ENCODE data around the gene CSN1S1.
"Not testable (repeated sequence)": the region's sequence is repeated elsewhere in the genome, so short reads cannot be mapped to it uniquely, and the experiment has no call there.

CSN1S1 gene, protein sequence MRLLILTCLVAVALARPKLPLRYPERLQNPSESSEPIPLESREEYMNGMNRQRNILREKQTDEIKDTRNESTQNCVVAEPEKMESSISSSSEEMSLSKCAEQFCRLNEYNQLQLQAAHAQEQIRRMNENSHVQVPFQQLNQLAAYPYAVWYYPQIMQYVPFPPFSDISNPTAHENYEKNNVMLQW

DNA sequence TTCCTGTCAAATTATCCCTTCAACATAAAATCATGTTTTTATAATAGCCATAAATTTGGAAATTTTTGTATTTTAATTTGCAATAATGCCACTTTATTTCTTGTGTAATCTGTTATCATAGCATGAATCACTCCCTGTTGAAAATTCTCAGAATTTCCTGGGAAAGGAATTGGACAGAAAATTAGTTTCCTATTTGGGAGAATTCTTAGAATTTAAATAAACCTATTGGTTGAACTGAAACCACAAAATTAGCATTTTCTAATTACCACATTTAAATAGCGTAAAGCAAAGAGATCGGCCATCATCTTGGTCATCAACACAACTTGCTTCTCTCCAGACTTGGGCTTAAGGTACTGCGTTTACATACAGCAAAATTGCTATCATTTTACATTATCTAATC lies at the start of gene CSN1S1:
CSN1S1 (plus strand) TSS at position 301 of the 400 bp plus-strand sequence. CDS start 1,488 bp downstream, outside the sequence.
- no peak for DNase-seq (ENCODE audit: low spot score in 2 of 2)
- H3K9me3 ChIP-seq, result no peaks in the 10 kb centered on the region
- in situ Hi-C loops (cut with MboI; ENCODE audit: low sequenced_read_pairs), result no loop called here
- no peaks in the 10 kb centered on the region for H3K4me1 ChIP-seq
- no peak within 1 kb of the TSS for H3K4me3 ChIP-seq
- no peaks in the 10 kb centered on the region for H3K36me3 ChIP-seq (replicated peaks)
- H3K27me3 ChIP-seq (ENCODE audit: low read depth), result no peaks in the 10 kb centered on the region

DNA sequence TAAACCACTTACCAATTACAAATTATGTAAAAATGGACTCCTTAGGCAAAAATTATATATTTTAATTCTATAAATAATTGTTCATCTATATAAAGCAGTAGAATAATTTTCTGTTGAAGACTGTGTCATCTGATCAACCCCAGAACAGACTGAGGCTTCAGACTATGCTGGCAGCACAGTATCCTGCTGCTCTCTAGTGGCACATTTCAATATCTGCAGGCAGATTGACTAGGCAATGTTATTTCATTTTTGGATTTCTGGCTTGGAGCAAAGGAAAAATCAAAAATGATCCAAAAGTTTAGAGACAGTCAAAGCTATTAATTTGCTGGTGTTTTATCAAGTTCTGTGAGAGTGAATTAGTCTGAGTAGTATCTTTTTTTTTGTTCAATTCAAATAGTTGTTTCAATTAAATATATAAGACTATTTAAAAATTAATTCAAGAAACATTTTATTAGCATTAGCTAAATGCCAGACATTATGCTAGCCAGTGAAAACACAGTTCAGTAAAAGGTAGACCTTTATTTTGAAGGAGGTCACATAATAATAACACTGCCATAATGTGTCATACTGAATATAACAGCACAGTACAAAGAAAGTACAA lies 49.6 kb upstream of the CSN1S1 start:
- Histone ChIP-seq H3K36me3 (replicated peaks) (no peaks in the 10 kb centered on the region), H3K27me3 (ENCODE audit: low read depth) (no peaks in the 10 kb centered on the region), H3K4me1 (no peaks in the 10 kb centered on the region), H3K9me3 (no peaks in the 10 kb centered on the region; the same call in 1 of the 2 replicates), H3K4me3 (no peak overlapping the region)
- DNase-seq (ENCODE audit: low spot score in 2 of 2), result peak; percentile 24 to 50
- in situ Hi-C loops (cut with MboI; ENCODE audit: low sequenced_read_pairs), result loop anchor here (25.0 kb wide), 2 partner anchors 194 to 656 kb away; no protein-coding TSS in a partner anchor

DNA sequence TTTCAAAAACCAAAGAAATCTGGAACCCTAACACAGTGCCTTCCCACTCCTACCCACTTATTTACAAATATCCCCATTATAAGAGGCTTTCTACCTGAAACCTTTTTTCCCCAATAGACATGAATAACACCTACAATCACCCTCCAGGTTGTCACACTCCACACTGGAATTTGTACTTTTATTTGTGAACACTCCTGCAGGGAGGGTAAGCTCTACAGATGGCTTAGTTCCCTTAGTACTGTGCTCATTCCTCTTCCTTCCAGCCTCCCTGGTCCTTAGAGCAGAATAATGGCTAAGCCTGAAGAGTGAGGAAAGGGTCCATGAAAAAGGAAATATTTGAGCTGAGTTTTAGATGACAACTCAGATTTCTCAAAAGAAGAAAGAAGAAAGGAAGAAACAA lies 48.7 kb upstream of the CSN1S1 start:
- H3K36me3 ChIP-seq (replicated peaks), result no peaks in the 10 kb centered on the region
- in situ Hi-C loops (cut with MboI; ENCODE audit: low sequenced_read_pairs), result loop anchor here (25.0 kb wide), 2 partner anchors 195 to 655 kb away; no protein-coding TSS in a partner anchor
- H3K27me3 ChIP-seq (ENCODE audit: low read depth), result no peaks in the 10 kb centered on the region
- H3K9me3 ChIP-seq, result no peaks in the 10 kb centered on the region; the same call in 1 of the 2 replicates
- H3K4me1 ChIP-seq, result no peaks in the 10 kb centered on the region
- no peak overlapping the region for H3K4me3 ChIP-seq
- no peak for DNase-seq (ENCODE audit: low spot score in 2 of 2)

DNA sequence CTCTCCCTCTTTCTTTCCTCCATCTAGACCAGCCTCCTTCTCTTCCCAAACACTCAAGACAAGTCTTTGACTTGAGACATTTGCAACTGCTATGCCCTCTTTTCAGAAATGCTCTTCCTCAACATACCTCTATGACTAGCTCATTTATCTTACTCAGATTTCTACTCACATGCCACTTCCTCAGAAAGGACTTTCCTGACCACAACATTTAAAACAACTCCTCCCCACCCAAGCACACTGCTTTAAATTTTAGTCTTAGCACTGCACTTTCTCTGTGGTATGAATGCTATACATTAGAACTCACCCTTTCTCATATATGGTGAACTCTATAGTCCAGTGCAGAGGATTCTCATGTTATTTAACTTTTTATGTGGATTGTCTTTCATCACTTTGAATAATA lies 42.5 kb upstream of the CSN1S1 start:
- H3K4me3 ChIP-seq, result no peak overlapping the region
- H3K27me3 ChIP-seq (ENCODE audit: low read depth), result no peaks in the 10 kb centered on the region
- in situ Hi-C loops (cut with MboI; ENCODE audit: low sequenced_read_pairs), result loop anchor here (25.0 kb wide), 2 partner anchors 201 to 649 kb away; no protein-coding TSS in a partner anchor
- no peaks in the 10 kb centered on the region; the same call in 1 of the 2 replicates for H3K9me3 ChIP-seq
- DNase-seq (ENCODE audit: low spot score in 2 of 2), result no peak
- H3K4me1 ChIP-seq, result no peaks in the 10 kb centered on the region
- H3K36me3 ChIP-seq (replicated peaks), result no peaks in the 10 kb centered on the region

DNA sequence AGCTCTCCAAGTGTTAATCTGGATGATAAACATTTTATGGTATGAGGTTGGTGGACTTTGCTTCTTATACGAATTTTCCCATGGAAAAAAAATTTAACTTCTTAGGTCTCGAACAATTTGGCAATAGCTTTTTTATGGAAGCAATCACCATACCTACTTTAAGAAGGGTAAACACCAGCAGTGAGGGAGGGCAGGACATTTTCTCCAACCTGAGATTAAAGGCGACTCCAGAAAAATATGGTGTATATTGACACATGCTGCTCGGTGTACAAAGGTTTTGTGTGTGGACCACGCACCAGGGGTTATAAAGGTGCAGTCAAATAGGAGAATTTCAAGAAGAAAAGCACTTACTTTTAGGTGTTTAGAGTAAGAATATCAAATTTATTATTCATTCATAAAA lies 36.7 kb upstream of the CSN1S1 start:
- Histone ChIP-seq H3K9me3 (no peaks in the 10 kb centered on the region), H3K4me3 (no peak overlapping the region), H3K27me3 (ENCODE audit: low read depth) (0 out of 2 replicates have a peak, but pooled peaks cover 3% of the 10 kb centered on the region), H3K36me3 (replicated peaks) (no peaks in the 10 kb centered on the region), H3K4me1 (no peaks in the 10 kb centered on the region)
- DNase-seq (ENCODE audit: low spot score in 2 of 2), result no peak
- in situ Hi-C loops (cut with MboI; ENCODE audit: low sequenced_read_pairs), result loop anchor here (25.0 kb wide), 2 partner anchors 207 to 643 kb away; no protein-coding TSS in a partner anchor

DNA sequence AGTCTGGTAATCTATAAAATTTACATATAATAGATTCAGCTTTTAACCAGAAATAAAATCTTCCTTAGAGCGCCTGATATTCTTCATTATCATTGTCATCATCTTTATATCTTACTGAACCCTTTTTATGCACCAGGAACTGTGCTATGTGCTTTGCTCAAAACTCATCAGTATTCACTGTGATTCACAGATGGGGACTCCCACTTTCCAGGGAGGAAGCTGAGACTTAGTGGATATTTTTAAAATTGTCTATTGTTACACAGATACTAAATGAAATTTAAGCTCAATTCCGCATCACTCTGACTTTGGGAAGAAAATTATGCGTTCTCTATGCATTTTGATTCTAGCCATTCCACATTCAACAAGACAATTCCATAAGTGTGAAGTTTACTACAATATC lies 36.1 kb upstream of the CSN1S1 start:
- no peak for DNase-seq (ENCODE audit: low spot score in 2 of 2)
- H3K4me1 ChIP-seq, result no peaks in the 10 kb centered on the region
- H3K9me3 ChIP-seq, result no peaks in the 10 kb centered on the region
- H3K4me3 ChIP-seq, result no peak overlapping the region
- no peaks in the 10 kb centered on the region for H3K36me3 ChIP-seq (replicated peaks)
- in situ Hi-C loops (cut with MboI; ENCODE audit: low sequenced_read_pairs), result loop anchor here (25.0 kb wide), 2 partner anchors 207 to 643 kb away; no protein-coding TSS in a partner anchor
- 0 out of 2 replicates have a peak, but pooled peaks cover 3% of the 10 kb centered on the region for H3K27me3 ChIP-seq (ENCODE audit: low read depth)

DNA sequence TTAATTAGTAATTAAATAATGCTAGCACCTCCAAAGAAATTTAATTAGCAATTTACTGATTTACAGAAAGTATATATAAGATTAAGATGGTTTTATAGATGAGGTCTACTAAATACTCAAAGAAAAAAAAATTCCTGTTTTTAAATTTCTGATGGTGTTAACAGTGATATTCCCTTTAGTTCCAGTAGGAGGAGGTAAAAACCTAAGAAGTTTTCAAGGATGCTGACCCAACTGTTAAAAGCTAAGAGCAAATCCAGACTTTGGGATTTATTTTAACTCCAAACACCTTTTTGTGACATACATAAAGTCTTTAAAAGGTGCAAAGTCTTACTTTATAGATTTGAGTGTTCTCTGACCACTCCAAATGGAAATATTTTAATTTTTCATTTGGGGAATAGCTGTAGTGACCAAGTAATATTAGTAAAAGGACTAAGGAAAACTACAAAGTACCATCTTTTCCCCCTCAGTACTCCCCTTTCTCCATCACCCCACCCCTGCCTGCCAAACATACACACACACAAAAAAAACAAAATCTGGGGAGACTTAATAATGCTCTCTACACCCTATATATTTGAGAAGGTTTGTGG lies 34.2 kb upstream of the CSN1S1 start:
- in situ Hi-C loops (cut with MboI; ENCODE audit: low sequenced_read_pairs), result loop anchor here (25.0 kb wide), 2 partner anchors 209 to 641 kb away; no protein-coding TSS in a partner anchor

DNA sequence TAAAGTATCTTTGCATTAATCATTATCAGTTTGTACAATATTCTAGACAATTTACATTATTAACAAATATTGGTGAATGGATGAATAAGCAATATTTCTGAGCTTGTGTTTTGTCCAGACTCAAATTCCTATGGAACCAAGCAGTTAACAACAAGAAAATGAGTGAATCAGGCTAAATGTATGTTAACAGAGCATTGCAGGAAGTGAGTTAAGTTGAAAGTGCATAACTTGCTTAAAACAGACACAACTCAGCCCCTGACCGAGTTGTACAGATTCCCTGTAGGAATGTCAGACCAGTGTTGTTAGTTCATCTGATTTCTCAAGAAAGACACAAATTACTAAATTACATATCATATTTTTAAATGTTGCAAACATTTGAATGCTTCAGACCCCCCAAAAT lies 23.7 kb upstream of the CSN1S1 start:
- no peaks in the 10 kb centered on the region for H3K4me1 ChIP-seq

More for the DNA sequence above, 34.2 kb upstream of the CSN1S1 start:
- Histone ChIP-seq H3K4me3 (no peak overlapping the region), H3K36me3 (replicated peaks) (no peaks in the 10 kb centered on the region), H3K4me1 (no peaks in the 10 kb centered on the region), H3K27me3 (ENCODE audit: low read depth) (0 out of 2 replicates have a peak, but pooled peaks cover 3% of the 10 kb centered on the region), H3K9me3 (no peaks in the 10 kb centered on the region)
- DNase-seq (ENCODE audit: low spot score in 2 of 2), result peak in 1 of 2 experiments; percentile 4

DNA sequence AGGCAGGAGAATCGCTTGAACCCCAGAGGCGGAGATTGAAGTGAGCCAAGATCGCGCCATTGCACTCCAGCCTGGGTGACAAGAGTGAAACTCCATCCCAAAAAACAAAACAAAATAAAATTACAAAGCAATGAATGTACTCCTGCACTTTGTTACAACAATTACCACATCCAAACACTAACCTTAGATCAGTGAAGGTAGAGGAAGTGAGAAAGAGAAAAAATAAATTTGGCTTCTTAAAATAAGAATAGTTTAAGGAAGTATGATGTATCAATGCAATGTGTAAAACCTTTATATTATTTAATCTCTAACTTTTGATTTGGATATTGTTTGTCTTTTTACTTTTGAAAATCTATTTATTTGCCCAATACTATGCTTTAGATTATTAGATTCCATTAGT lies 21.7 kb upstream of the CSN1S1 start:
- no peaks in the 10 kb centered on the region for H3K9me3 ChIP-seq
- H3K36me3 ChIP-seq (replicated peaks), result no peaks in the 10 kb centered on the region
- no peaks in the 10 kb centered on the region for H3K4me1 ChIP-seq
- H3K27me3 ChIP-seq (ENCODE audit: low read depth), result no peaks in the 10 kb centered on the region
- H3K4me3 ChIP-seq, result no peak overlapping the region
- in situ Hi-C loops (cut with MboI; ENCODE audit: low sequenced_read_pairs), result loop anchor here (25.0 kb wide), 1 partner anchor 278 kb away; the partner anchor contains the start of gene ODAM
- no peak for DNase-seq (ENCODE audit: low spot score in 2 of 2)

More for the DNA sequence above, 23.7 kb upstream of the CSN1S1 start:
- in situ Hi-C loops (cut with MboI; ENCODE audit: low sequenced_read_pairs), result loop anchor here (25.0 kb wide), 1 partner anchor 280 kb away; the partner anchor contains the start of gene ODAM
- Histone ChIP-seq H3K36me3 (replicated peaks) (no peaks in the 10 kb centered on the region), H3K9me3 (no peaks in the 10 kb centered on the region), H3K27me3 (ENCODE audit: low read depth) (no peaks in the 10 kb centered on the region), H3K4me3 (no peak overlapping the region)
- DNase-seq (ENCODE audit: low spot score in 2 of 2), result no peak

DNA sequence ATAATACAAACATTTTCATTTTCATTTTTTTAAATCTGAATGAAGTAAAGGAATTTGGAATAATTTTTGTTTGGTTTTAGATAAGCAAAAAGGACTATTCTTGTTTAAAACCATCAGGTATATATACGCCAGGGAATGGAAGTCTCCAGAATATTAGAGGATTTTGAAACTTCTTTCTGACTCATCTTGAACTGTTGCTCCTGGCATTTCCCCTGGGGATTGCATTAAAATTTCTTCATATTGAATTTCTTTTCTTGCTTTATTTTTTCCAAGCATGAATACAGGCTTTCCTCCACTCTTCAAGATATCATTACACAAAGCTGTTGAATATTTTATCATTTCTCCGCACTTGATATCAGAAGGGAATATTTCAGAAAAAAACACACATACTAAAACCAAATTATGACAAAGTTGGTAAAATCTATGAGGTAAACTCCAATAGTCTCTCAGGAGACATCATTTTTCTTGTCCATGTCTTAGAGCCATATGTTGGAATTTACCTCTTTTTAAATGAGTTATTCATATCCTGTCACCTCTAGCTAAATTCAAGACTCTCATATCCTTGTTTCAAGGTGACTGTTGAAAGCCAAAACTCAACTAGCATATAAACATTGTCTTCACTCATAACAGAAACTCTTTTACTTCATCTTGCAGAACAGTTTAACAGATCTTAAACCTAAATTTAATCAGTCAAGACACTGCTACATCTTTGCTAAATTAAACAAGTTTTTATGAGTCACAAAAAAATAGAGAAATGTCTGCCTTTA lies 20.7 kb upstream of the CSN1S1 start:
- Histone ChIP-seq H3K4me3 (no peak overlapping the region), H3K4me1 (no peaks in the 10 kb centered on the region), H3K9me3 (no peaks in the 10 kb centered on the region), H3K36me3 (replicated peaks) (no peaks in the 10 kb centered on the region), H3K27me3 (ENCODE audit: low read depth) (no peaks in the 10 kb centered on the region)
- in situ Hi-C loops (cut with MboI; ENCODE audit: low sequenced_read_pairs), result loop anchor here (25.0 kb wide), 1 partner anchor 277 kb away; the partner anchor contains the start of gene ODAM
- DNase-seq (ENCODE audit: low spot score in 2 of 2), result no peak

DNA sequence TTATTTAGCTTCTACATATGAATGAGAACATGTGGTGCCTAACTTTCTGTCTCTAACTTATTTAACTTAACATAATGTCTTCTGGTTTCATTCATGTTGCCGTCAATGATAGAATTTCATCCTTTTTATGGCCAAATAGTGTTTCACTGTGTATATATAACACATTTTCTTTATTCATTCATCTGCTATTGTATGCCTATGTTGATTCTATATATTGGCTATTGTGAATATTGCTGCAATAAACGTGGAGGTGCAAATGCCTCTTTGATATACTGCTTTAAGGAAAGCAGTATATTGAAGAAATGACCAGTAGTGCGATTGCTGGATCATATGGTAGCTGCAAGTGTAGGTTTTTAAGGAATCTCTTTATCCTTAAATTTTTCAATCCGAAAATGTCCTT lies 10.0 kb upstream of the CSN1S1 start:
- Histone ChIP-seq H3K36me3 (replicated peaks) (no peaks in the 10 kb centered on the region), H3K4me3 (no peak overlapping the region), H3K9me3 (no peaks in the 10 kb centered on the region), H3K4me1 (no peaks in the 10 kb centered on the region), H3K27me3 (ENCODE audit: low read depth) (no peaks in the 10 kb centered on the region)
- no peak for DNase-seq (ENCODE audit: low spot score in 2 of 2)
- in situ Hi-C loops (cut with MboI; ENCODE audit: low sequenced_read_pairs), result loop anchor here (25.0 kb wide), 1 partner anchor 266 kb away; the partner anchor contains the start of gene ODAM

DNA sequence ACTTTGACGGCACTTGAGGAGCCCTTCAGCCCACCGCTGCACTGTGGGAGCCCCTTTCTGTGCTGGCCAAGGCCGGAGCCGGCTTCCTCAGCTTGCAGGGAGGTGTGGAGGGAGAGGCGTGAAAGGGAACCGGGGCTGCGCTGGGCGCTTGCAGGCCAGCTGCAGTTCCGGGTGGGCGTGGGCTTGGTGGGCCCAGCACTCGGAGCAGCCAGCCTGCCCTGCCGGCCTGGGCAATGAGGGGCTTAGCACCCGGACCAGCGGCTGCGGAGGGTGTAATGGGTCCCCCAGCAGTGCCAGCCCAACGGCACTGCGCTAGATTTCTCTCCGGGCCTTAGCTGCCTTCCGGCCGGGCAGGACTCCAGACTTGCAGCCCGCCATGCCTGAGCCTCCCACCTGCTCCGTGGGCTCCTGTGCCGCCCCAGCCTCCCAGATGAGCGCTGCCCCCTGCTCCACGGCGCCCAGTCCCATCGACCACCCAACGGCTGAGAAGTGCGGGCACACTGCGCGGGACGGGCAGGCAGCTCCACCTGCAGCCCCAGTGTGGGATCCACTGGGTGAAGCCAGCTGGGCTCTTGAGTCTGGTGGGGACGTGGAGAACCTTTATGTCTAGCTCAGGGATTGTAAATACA lies 7.0 kb upstream of the CSN1S1 start:
- in situ Hi-C loops (cut with MboI; ENCODE audit: low sequenced_read_pairs), result loop anchor here (25.0 kb wide), 1 partner anchor 263 kb away; the partner anchor contains the start of gene ODAM
- H3K4me1 ChIP-seq; H3K9me3 ChIP-seq; H3K4me3 ChIP-seq; H3K36me3 ChIP-seq (replicated peaks); H3K27me3 ChIP-seq (ENCODE audit: low read depth); DNase-seq (ENCODE audit: low spot score in 2 of 2): not testable (repeated sequence)

DNA sequence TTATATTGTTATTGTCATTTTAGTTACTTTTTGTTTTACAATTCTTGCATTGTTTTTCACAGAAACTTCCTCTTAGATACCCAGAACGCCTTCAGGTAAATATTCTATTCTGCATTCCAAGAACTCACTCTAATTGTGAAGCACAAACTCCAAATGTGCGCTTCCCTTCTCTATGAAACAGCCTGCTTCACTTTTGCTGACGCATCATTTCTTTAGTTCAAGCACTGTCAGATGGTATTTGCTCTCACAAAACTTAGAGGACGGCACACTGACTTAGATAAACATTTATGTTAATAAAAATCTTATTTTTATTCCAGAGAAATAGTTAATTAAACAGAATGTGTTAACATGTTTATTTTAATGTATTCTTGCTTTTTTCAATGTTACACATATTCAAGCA lies 3.3 kb downstream of the CSN1S1 start:
- Histone ChIP-seq H3K9me3 (no peaks in the 10 kb centered on the region), H3K36me3 (replicated peaks) (no peaks in the 10 kb centered on the region), H3K4me3 (no peak overlapping the region), H3K27me3 (ENCODE audit: low read depth) (no peaks in the 10 kb centered on the region), H3K4me1 (no peaks in the 10 kb centered on the region)
- no peak for DNase-seq (ENCODE audit: low spot score in 2 of 2)
- in situ Hi-C loops (cut with MboI; ENCODE audit: low sequenced_read_pairs), result no loop called here
